Measurements from ENCODE around the gene GOLGA3. TPM values are rescaled to one million over a fixed set of nuclear protein-coding genes. Genes with fewer than 3 reads are reported as not detected.
A peak's percentile ranks its signal among the peaks of the same experiment; 100 is the strongest.

The GOLGA3 gene
- total RNA-seq, 5 donors from 2014 or later (not counting 1 experiment from before 2014, with no cell fraction given), result 49.1 to 77.9 (median 67.4) TPM

DNA sequence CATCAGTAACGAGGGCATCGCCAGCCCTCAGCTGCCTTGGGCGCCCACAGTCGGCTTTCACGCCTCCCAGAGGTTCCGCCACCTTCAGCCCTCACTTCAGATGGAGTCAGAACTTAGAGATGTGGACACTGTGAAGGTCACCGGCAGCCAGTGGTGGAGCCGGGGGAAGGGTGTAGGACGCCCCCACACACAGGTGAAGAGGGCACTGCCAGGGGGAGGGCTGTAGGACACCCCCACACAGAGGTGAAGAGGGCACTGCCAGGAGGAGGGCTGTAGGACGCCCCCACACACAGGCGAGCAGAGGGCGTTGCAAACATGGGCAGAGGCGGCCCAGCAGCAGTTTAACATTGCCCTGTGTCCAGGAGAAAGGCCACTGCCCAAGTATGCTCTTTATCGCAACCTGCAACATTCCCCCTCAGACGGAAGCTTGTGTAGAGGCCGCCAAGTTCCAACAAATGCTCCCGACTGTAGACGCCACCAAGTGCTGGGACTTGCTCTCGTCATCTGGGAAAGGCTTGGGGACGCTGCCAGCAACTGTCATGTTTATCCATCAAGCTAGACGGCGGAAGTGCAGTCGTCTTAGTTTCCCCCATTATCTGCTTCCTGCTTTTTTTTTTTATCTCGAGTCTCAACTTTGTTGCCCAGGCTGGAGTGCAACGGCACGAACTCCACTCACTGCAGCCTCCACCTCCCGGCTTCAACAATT lies 62.1 kb downstream of the GOLGA3 start:
- H3K9me3 ChIP-seq, result no peaks in the 10 kb centered on the region
- H3K27ac Mint-ChIP-seq, result no peak overlapping the region
- H3K4me1 ChIP-seq (ENCODE audit: control insufficient read depth in 1 of 2, extremely low read depth in 1 of 2, insufficient read depth in 2 of 2, low read length in 2 of 2), result peaks cover 34 to 50% of the 10 kb centered on the region in 2 experiments
- no peak for ATAC-seq (replicated peaks in 1 of 4)
- H3K4me3 Mint-ChIP-seq, result no peak overlapping the region
- DNase-seq, result no peak
- CTCF ChIA-PET, result interaction anchor here in 1 of 2 donors (0.7 to 1.4 kb wide), 2 partner anchors 138 to 819 kb away, joined by 3 to 6 read pairs; no protein-coding TSS in a partner anchor
- no peaks in the 10 kb centered on the region for H3K27me3 Mint-ChIP-seq
- H3K9me3 Mint-ChIP-seq, result no peaks in the 10 kb centered on the region
- H3K36me3 Mint-ChIP-seq, result no peaks in the 10 kb centered on the region
- POLR2A ChIA-PET, result no interaction called here
- 66% methylated on average over 19 of the region's 27 CpGs for WGBS (ENCODE audit: insufficient coverage)
- no peak overlapping the region for H3K27ac ChIP-seq (ENCODE audit: low read length)
- H3K36me3 ChIP-seq (ENCODE audit: control insufficient read depth in 2 of 2, extremely low read depth in 1 of 2, insufficient read depth in 1 of 2, low read length in 1 of 2), result no peaks in the 10 kb centered on the region
- H3K4me1 Mint-ChIP-seq, result peaks cover 36 to 44% (median 44%) of the 10 kb centered on the region in 3 donors
- H3K4me3 ChIP-seq (ENCODE audit: control insufficient read depth in 1 of 2, extremely low read depth in 1 of 2, low read length in 1 of 2), result no peak overlapping the region
- H3K27me3 ChIP-seq (replicated peaks in 1 of 2; ENCODE audit: control insufficient read depth in 2 of 2, extremely low read depth in 1 of 2, insufficient read depth in 2 of 2, low read length in 1 of 2), result no peaks in the 10 kb centered on the region

DNA sequence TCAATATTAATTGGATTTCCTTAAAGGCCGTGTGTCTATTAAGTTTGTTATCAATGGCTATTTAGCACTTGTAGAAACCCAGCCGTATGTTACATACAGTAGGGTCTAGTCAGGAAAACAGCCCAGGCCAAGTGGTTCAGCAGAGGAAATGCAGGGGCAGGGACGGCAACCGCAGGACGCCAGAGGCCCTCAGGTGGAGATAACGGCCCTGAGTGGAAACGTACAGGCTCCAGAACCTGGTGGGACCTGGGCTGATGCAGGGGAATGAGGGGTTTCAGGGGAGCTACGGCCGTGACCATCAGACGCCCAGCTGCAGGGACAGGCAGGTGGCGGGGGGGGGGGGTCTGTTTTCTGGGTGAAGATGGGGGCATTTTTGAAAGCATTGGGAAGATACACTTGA lies 63.3 kb downstream of the GOLGA3 start:
- H3K27ac Mint-ChIP-seq, result no peak overlapping the region
- POLR2A ChIA-PET, result no interaction called here
- H3K4me3 Mint-ChIP-seq, result no peak overlapping the region

GRCh38 chr12:132764231-132764630 lies 64.4 kb downstream of the GOLGA3 start:
- Mint-ChIP-seq H3K9me3 (no peaks in the 10 kb centered on the region), H3K4me3 (no peak overlapping the region), H3K36me3 (peaks cover 5% of the 10 kb centered on the region), H3K27ac (no peak overlapping the region), H3K4me1 (peaks cover 36 to 42% (median 40%) of the 10 kb centered on the region in 3 donors), H3K27me3 (no peaks in the 10 kb centered on the region)
- DNase-seq (no peak), ATAC-seq (replicated peaks in 1 of 4) (no peak)
- ChIA-PET CTCF (interaction anchor here in 1 of 2 donors (0.6 to 0.9 kb wide), 2 partner anchors 12 to 681 kb away, joined by 3 to 4 read pairs; no protein-coding TSS in a partner anchor), POLR2A (no interaction called here)
- no peak overlapping the region for H3K4me3 ChIP-seq (ENCODE audit: control insufficient read depth in 1 of 2, extremely low read depth in 1 of 2, low read length in 1 of 2)
- no peaks in the 10 kb centered on the region for H3K27me3 ChIP-seq (replicated peaks in 1 of 2; ENCODE audit: control insufficient read depth in 2 of 2, extremely low read depth in 1 of 2, insufficient read depth in 2 of 2, low read length in 1 of 2)
- H3K9me3 ChIP-seq, result no peaks in the 10 kb centered on the region
- no peaks in the 10 kb centered on the region for H3K36me3 ChIP-seq (ENCODE audit: control insufficient read depth in 2 of 2, extremely low read depth in 1 of 2, insufficient read depth in 1 of 2, low read length in 1 of 2)
- 97% methylated on average over 18 of the region's 20 CpGs for WGBS (ENCODE audit: insufficient coverage)
- peaks cover 28 to 48% of the 10 kb centered on the region in 2 experiments for H3K4me1 ChIP-seq (ENCODE audit: control insufficient read depth in 1 of 2, extremely low read depth in 1 of 2, insufficient read depth in 2 of 2, low read length in 2 of 2)
- no peak overlapping the region for H3K27ac ChIP-seq (ENCODE audit: low read length)

More for the DNA sequence above, 63.3 kb downstream of the GOLGA3 start:
- CTCF ChIA-PET, result no interaction called here
- no peaks in the 10 kb centered on the region for H3K9me3 ChIP-seq
- no peaks in the 10 kb centered on the region for H3K27me3 Mint-ChIP-seq
- H3K36me3 ChIP-seq (ENCODE audit: control insufficient read depth in 2 of 2, extremely low read depth in 1 of 2, insufficient read depth in 1 of 2, low read length in 1 of 2), result no peaks in the 10 kb centered on the region
- no peak overlapping the region for H3K27ac ChIP-seq (ENCODE audit: low read length)
- WGBS (ENCODE audit: insufficient coverage), result 73% methylated on average over 11 of the region's 11 CpGs
- H3K4me3 ChIP-seq (ENCODE audit: control insufficient read depth in 1 of 2, extremely low read depth in 1 of 2, low read length in 1 of 2), result no peak overlapping the region
- H3K36me3 Mint-ChIP-seq, result peaks cover 1% of the 10 kb centered on the region
- H3K4me1 ChIP-seq (ENCODE audit: control insufficient read depth in 1 of 2, extremely low read depth in 1 of 2, insufficient read depth in 2 of 2, low read length in 2 of 2), result peaks cover 33 to 48% of the 10 kb centered on the region in 2 experiments
- H3K27me3 ChIP-seq (replicated peaks in 1 of 2; ENCODE audit: control insufficient read depth in 2 of 2, extremely low read depth in 1 of 2, insufficient read depth in 2 of 2, low read length in 1 of 2), result no peaks in the 10 kb centered on the region
- no peak for ATAC-seq (replicated peaks in 1 of 4)
- peaks cover 36 to 46% (median 44%) of the 10 kb centered on the region in 3 donors for H3K4me1 Mint-ChIP-seq
- H3K9me3 Mint-ChIP-seq, result no peaks in the 10 kb centered on the region
- DNase-seq, result no peak

GRCh38 chr12:132761921-132762583 lies 66.6 kb downstream of the GOLGA3 start:
- Mint-ChIP-seq H3K27me3 (no peaks in the 10 kb centered on the region), H3K4me3 (peak overlapping the region; percentile 65 to 80 (median 74)), H3K27ac (peak overlapping the region; percentile 80 to 86), H3K4me1 (peaks cover 22 to 30% (median 29%) of the 10 kb centered on the region in 3 donors), H3K36me3 (peaks cover 6% of the 10 kb centered on the region), H3K9me3 (no peaks in the 10 kb centered on the region)
- DNase-seq, result peak; percentile 73 to 91 (median 84)
- Histone ChIP-seq H3K4me1 (ENCODE audit: control insufficient read depth in 1 of 2, extremely low read depth in 1 of 2, insufficient read depth in 2 of 2, low read length in 2 of 2) (peaks cover 17 to 35% of the 10 kb centered on the region in 2 experiments), H3K9me3 (no peaks in the 10 kb centered on the region), H3K36me3 (ENCODE audit: control insufficient read depth in 2 of 2, extremely low read depth in 1 of 2, insufficient read depth in 1 of 2, low read length in 1 of 2) (peaks cover 0 to 5% of the 10 kb centered on the region in 2 donors), H3K27me3 (replicated peaks in 1 of 2; ENCODE audit: control insufficient read depth in 2 of 2, extremely low read depth in 1 of 2, insufficient read depth in 2 of 2, low read length in 1 of 2) (no peaks in the 10 kb centered on the region), H3K27ac (ENCODE audit: low read length) (peak overlapping the region; percentile 81), H3K4me3 (ENCODE audit: control insufficient read depth in 1 of 2, extremely low read depth in 1 of 2, low read length in 1 of 2) (peak overlapping the region; percentile 53 to 87)
- CTCF ChIA-PET, result no interaction called here
- 0% methylated on average over 67 of the region's 89 CpGs for WGBS (ENCODE audit: insufficient coverage)
- POLR2A ChIA-PET, result no interaction called here
- ATAC-seq (replicated peaks in 1 of 4), result peak; percentile 93 to 96 (median 94)

GRCh38 chr12:132761032-132761920 lies 67.4 kb downstream of the GOLGA3 start, which contains the start of gene ANKLE2:
Gene ANKLE2, minus strand, starts transcription at chr12:132761832. Its CDS starts 34 bp downstream, at chr12:132761798.
- Histone ChIP-seq H3K4me3 (ENCODE audit: control insufficient read depth in 1 of 2, extremely low read depth in 1 of 2, low read length in 1 of 2) (peak within 1 kb of the TSS; percentile 71 to 87), H3K4me1 (ENCODE audit: control insufficient read depth in 1 of 2, extremely low read depth in 1 of 2, insufficient read depth in 2 of 2, low read length in 2 of 2) (peaks cover 14 to 34% of the 10 kb centered on the region in 2 experiments), H3K9me3 (no peaks in the 10 kb centered on the region), H3K27ac (ENCODE audit: low read length) (peak within 1 kb of the TSS; percentile 81), H3K36me3 (ENCODE audit: control insufficient read depth in 2 of 2, extremely low read depth in 1 of 2, insufficient read depth in 1 of 2, low read length in 1 of 2) (peaks cover 0 to 6% of the 10 kb centered on the region in 2 donors), H3K27me3 (replicated peaks in 1 of 2; ENCODE audit: control insufficient read depth in 2 of 2, extremely low read depth in 1 of 2, insufficient read depth in 2 of 2, low read length in 1 of 2) (no peaks in the 10 kb centered on the region)
- ChIA-PET CTCF (no interaction called here), POLR2A (no interaction called here)
- DNase-seq, result peak in 34 of 35 experiments; percentile 14 to 68 (median 45)
- Mint-ChIP-seq H3K27me3 (no peaks in the 10 kb centered on the region), H3K27ac (peak within 1 kb of the TSS; percentile 94 to 95), H3K36me3 (peaks cover 8% of the 10 kb centered on the region), H3K4me1 (peaks cover 28 to 32% (median 32%) of the 10 kb centered on the region in 3 donors), H3K4me3 (peak within 1 kb of the TSS; percentile 83 to 92 (median 90)), H3K9me3 (no peaks in the 10 kb centered on the region)
- under 1% methylated on average over 97 of the region's 97 CpGs for WGBS (ENCODE audit: insufficient coverage)
- ATAC-seq (replicated peaks in 1 of 4), result peak; percentile 61 to 78 (median 68)

DNA sequence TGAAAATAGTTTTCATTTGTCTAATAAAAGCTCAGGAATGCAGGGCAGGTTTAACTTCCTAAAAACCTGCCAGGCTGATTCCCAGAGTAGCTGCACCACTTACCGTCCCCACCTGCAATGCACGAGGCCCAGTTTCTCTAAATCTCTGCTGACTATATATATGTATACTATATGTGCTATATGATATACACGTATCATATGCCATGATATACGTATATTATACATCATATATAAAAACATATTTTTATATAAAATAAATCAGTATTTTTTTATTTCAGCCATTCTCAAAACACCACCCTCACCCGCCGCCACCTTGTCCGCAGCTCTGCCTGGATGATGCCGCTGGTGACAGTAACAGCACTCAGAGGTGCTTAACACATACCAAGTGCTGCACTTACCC lies 69.3 kb downstream of the GOLGA3 start:
- no peaks in the 10 kb centered on the region for H3K9me3 ChIP-seq
- 92% methylated on average over 2 of the region's 8 CpGs for WGBS (ENCODE audit: insufficient coverage)
- H3K4me1 ChIP-seq (ENCODE audit: control insufficient read depth in 1 of 2, extremely low read depth in 1 of 2, insufficient read depth in 2 of 2, low read length in 2 of 2), result peaks cover 12 to 31% of the 10 kb centered on the region in 2 experiments
- Mint-ChIP-seq H3K27ac (no peak overlapping the region), H3K9me3 (no peaks in the 10 kb centered on the region), H3K27me3 (no peaks in the 10 kb centered on the region), H3K4me3 (peak overlapping the region in 2 of 3 donors; percentile 28 to 90), H3K4me1 (peaks cover 28 to 32% (median 28%) of the 10 kb centered on the region in 3 donors), H3K36me3 (peaks cover 15% of the 10 kb centered on the region)
- H3K4me3 ChIP-seq (ENCODE audit: control insufficient read depth in 1 of 2, extremely low read depth in 1 of 2, low read length in 1 of 2), result no peak overlapping the region
- ChIA-PET POLR2A (no interaction called here), CTCF (no interaction called here)
- peaks cover 0 to 15% of the 10 kb centered on the region in 2 donors for H3K36me3 ChIP-seq (ENCODE audit: control insufficient read depth in 2 of 2, extremely low read depth in 1 of 2, insufficient read depth in 1 of 2, low read length in 1 of 2)
- no peaks in the 10 kb centered on the region for H3K27me3 ChIP-seq (replicated peaks in 1 of 2; ENCODE audit: control insufficient read depth in 2 of 2, extremely low read depth in 1 of 2, insufficient read depth in 2 of 2, low read length in 1 of 2)
- ATAC-seq (replicated peaks in 1 of 4) (no peak), DNase-seq (no peak)
- H3K27ac ChIP-seq (ENCODE audit: low read length), result no peak overlapping the region

Data from T-cell (primary cell).